Spleen (tissue), 7 donors: ENCODE measurements around the gene MAP2K3.

Experiments used
- POLR2A ChIP-seq, 3 donors: fragments of 450-650 bp; IDR thresholded peaks; one replicate each; pipeline ENCODE4 v1.5.1; 2017; ENCODE audit warnings: antibody characterized with exemption in 3 of 3, mild to moderate bottlenecking in 1 of 3
- POLR2AphosphoS5 ChIP-seq, 3 donors: sonication (generic); formaldehyde crosslinking; IDR thresholded peaks; one replicate each; pipeline ENCODE4 v1.5.1; 2017; ENCODE audit warnings: antibody characterized with exemption in 3 of 3
- TF ChIP-seq, protein P1 (sequence below), 11 experiments: fragments of 200-600 bp in 7 of 11; fragments of 450-650 bp in 4 of 11; sonication (generic) in 4 of 11; IDR thresholded peaks in 8 of 11; conservative IDR thresholded peaks in 3 of 11; 1 replicate in 7 of 11; 2 replicates in 4 of 11; pipeline versions ENCODE4 v1.4.0 to v1.8.0; 2016 to 2021; ENCODE audit warnings: antibody characterized with exemption in 11 of 11, inconsistent platforms in 4 of 11, mild to moderate bottlenecking in 1 of 11
- donor health status: DM: no; HTN: no; CAD: no; lungs with moderate emphysema.
- donor health status: DM: no; HTN: no; CAD: no.
- donor health status: DM: no; HTN: no; CAD: no.

DNA sequence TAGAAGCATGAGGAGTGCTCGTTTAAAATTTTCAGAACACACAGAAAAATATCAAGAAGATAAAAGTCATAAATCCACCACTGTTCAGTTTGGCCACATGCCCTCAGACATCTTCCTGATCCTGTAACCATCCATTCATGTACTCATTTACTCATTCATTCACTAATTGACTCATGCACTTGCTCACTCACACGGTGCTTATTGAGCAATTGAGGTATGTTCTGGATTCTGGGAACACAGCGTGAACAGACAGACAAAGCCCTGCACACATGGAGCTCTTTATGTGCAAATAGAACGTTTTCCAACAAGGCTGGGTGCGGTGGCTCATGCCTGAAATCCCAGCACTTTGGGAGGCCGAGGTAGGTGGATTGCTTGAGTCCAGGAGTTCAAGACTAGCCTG is 21.1 kb upstream of the MAP2K3 start:
- TF ChIP-seq, protein P1, sequence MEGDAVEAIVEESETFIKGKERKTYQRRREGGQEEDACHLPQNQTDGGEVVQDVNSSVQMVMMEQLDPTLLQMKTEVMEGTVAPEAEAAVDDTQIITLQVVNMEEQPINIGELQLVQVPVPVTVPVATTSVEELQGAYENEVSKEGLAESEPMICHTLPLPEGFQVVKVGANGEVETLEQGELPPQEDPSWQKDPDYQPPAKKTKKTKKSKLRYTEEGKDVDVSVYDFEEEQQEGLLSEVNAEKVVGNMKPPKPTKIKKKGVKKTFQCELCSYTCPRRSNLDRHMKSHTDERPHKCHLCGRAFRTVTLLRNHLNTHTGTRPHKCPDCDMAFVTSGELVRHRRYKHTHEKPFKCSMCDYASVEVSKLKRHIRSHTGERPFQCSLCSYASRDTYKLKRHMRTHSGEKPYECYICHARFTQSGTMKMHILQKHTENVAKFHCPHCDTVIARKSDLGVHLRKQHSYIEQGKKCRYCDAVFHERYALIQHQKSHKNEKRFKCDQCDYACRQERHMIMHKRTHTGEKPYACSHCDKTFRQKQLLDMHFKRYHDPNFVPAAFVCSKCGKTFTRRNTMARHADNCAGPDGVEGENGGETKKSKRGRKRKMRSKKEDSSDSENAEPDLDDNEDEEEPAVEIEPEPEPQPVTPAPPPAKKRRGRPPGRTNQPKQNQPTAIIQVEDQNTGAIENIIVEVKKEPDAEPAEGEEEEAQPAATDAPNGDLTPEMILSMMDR (IDR thresholded peaks at IDR 0.05 in 8 of 11, conservative IDR thresholded peaks at IDR 0.05 in 3 of 11): no peak
- TF ChIP-seq POLR2A (IDR thresholded peaks at IDR 0.05) (no peak), POLR2AphosphoS5 (IDR thresholded peaks at IDR 0.05) (no peak)
